GM12865 (cell line): Measurements from ENCODE around the gene CD302.

Source experiments
- DNase-seq: peaks from one replicate; pipeline ENCODE4 v3.0.0; 2010; ENCODE audit warnings: low read depth
- H3K4me3 ChIP-seq: 2 replicates; pipeline ENCODE4 v1.5.1; 2011; ENCODE audit warnings: mild to moderate bottlenecking, low read depth, low read length, control low read depth
- TF ChIP-seq, protein P1 (sequence below): IDR thresholded peaks from 2 replicates; pipeline ENCODE4 v1.5.1; 2011; ENCODE audit warnings: low read length, control low read depth, low read depth, inconsistent platforms; ENCODE audit not compliant: insufficient read depth; ENCODE audit errors: missing control alignments

CD302 gene

DNA sequence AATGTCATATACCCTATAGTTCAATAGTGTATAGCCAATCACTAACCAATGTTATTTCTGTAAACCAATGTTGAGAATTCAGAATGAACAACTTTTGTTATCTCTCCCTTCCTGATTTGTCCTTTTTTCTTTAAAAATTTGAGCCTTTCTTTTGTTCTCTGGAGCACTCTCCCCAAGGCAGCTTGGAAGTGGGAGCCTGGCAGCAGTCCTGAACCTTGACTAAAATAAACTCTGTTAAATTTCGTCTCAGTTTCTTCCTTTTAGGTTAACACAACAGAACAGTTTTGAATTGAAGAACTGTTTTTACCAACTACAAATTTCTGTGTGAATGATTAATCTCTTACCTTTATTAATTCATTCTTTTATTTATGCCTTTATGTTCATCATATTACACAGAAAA lies 35.9 kb downstream of the CD302 start:
- H3K4me3 ChIP-seq, result no peak overlapping the region
- TF ChIP-seq, protein P1, sequence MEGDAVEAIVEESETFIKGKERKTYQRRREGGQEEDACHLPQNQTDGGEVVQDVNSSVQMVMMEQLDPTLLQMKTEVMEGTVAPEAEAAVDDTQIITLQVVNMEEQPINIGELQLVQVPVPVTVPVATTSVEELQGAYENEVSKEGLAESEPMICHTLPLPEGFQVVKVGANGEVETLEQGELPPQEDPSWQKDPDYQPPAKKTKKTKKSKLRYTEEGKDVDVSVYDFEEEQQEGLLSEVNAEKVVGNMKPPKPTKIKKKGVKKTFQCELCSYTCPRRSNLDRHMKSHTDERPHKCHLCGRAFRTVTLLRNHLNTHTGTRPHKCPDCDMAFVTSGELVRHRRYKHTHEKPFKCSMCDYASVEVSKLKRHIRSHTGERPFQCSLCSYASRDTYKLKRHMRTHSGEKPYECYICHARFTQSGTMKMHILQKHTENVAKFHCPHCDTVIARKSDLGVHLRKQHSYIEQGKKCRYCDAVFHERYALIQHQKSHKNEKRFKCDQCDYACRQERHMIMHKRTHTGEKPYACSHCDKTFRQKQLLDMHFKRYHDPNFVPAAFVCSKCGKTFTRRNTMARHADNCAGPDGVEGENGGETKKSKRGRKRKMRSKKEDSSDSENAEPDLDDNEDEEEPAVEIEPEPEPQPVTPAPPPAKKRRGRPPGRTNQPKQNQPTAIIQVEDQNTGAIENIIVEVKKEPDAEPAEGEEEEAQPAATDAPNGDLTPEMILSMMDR, result no peak
- no peak for DNase-seq

DNA sequence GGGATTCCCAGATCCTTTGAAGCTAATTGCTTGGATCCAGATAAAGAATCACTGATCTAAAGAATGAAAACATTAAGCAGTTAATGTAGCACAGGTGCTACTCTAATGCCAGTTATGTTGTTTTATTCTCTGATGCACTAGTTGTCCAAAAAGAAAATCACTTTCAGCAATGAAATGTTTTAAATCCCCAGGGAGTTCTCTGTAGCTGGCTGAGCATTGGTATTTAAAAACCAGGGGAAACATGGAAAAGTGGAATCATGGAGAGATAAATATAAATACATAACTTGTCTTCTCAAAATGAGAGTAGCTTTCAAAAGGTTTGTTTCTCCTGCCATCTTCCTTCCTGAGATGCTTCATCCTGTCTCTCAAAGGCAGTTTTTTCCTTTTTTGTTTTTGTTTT lies 37.7 kb downstream of the CD302 start:
- no peak for DNase-seq
- TF ChIP-seq, protein P1, result no peak
- H3K4me3 ChIP-seq, result no peak overlapping the region

DNA sequence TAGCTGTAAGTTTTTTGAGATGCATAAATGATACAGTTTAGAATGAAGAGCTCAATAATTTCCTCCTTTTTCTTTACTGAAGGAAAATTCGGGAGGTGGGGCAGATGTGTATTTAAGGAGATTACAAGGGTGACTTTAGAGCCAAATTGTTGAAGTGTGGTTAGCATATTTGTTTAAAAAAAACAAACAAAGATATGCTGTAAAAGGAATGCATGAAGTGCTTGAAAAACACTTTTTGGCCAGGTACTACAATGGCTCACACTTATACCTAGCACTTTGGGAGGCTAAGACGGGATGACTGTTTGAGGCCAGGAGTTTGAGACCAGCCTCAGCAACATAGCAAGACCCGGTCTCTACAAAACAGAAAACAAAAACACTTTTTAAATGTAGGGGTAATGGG lies 38.4 kb downstream of the CD302 start:
- no peak for DNase-seq

DNA sequence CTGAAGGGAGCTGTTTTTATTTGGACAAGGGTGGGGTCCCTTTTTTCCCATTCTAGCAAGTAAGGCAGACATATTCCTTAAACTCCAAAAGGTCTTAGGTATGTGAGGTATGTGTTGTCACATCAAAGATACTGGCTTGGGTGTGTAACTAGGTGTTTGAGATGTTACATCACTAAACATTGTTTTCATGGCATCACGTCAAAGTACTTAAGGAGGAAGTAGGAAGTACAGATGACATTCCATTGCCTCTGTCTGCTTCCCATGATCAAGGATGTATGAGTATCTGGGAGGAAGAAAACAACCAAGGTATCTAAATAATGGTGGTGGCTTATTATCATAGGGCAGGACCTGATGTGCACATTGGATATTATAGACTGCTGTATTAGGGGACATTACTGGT lies 39.3 kb downstream of the CD302 start:
- TF ChIP-seq, protein P1, result no peak
- no peak for DNase-seq
- no peak overlapping the region for H3K4me3 ChIP-seq

More for the DNA sequence above, 38.4 kb downstream of the CD302 start:
- TF ChIP-seq, protein P1, result no peak
- H3K4me3 ChIP-seq, result no peak overlapping the region

DNA sequence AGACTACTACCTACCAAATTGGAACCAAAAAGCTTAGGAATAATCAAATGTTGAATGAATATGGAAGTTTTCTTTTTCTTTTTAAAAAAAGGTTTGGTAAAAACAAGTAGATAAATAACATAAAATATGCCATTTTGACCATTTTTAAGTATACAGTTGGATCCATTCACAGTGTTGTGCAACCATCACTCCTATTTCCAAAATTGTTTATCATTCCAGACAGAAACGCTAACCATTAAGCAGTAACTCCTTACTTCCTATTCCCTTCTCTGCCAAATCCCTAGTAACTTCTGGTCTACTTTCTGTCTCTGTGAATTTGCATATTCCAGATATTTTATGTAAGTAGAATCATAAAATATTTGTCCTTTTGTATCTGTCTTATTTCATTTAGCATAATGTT lies 39.8 kb downstream of the CD302 start:
- TF ChIP-seq, protein P1, result no peak
- no peak overlapping the region for H3K4me3 ChIP-seq
- DNase-seq, result no peak

DNA sequence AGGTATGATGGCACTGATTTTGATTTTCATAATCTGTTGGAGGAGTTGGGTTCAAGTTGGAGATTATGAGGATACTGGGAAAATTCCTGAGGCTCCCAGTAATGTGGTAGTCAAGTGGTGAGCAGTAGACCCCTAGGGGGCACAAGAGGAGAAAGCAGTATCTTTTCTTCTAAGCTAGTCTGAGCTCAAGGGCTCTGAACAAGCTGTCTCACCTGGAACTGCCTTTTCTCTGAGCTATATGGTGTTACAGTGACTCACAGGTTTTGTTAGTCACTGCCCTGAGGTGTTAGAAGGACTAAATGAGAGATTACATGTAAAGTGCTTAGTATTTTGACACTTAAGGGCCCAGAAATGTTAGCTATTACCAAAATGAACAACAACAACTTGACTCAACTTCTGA lies 42.2 kb downstream of the CD302 start:
- DNase-seq, result no peak
- no peak overlapping the region for H3K4me3 ChIP-seq
- TF ChIP-seq, protein P1, result peak; percentile 10

DNA sequence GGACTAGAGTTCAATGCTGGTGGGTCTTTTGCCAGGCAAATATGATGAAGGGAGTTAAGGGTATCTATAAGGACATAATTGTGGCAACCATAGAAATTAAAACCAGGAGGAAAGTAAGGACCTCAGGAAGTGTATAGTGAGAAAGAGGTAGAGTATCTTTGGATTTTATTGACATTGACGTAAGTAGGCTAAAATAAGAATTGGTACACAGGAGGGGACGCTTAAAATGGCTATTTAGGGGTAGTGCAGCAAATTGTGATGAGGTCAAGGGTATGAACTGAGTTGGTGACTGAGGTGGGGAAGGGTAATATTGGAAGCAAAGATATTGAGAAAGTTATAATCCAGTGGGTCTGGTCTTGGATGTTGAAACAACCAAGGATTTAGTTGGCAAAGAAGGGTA lies 43.0 kb downstream of the CD302 start:
- H3K4me3 ChIP-seq, result no peak overlapping the region
- DNase-seq, result no peak
- TF ChIP-seq, protein P1, result no peak
